HG02678 (cell line): ENCODE measurements around the gene SLC23A3.
A peak's percentile ranks its signal among the peaks of the same experiment; 100 is the strongest.

Experiments used
- ATAC-seq: cut with Tn5 transposase; IDR thresholded peaks from one replicate; pipeline ENCODE4 v1.9.1; 2021; ENCODE audit warnings: mild to moderate bottlenecking, moderate library complexity; ENCODE audit not compliant: unreplicated experiment

SLC23A3 gene

GRCh38 chr2:219155054-219155644, 14.7 kb downstream of the SLC23A3 start:
- ATAC-seq, result no peak

DNA sequence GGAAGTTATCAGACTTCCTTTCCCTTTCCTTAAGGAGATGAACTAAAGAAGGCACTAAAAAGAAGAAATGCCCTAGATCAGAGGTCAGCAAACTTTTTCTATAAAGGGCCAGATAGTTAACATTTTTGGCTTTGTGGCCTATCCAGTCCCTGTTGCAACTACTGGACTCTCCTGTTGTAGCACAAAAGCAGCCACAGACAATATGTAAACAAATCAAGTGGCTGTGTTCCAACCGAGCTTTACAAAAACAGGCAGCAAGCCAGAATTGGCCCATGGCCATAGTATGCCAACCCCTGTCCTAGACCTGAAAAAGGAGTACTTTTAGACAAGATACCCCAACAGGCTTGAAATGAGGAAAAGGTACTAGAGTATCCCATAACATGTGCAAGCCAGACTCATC, 20.2 kb downstream of the SLC23A3 start:
- no peak for ATAC-seq

DNA sequence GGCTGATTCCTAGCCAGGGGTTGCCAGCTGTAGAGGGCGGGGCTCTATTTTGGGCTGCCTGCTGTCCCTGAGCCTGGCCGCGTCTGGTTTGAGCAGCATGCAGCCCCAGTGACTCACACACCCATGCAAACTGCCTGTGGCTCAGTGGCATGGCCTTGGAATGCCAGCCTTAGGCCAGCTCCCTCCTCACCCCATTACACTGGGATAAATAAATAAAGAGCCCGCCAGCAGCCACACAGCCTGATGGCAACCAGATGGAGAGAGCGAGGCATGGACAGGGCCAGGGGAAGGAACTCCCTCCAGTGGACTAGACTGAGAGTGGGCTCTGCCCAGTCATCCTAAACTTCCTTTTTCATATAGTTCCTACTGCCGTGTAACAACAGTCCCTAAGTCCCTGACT, 27.5 kb downstream of the SLC23A3 start:
- ATAC-seq, result no peak

DNA sequence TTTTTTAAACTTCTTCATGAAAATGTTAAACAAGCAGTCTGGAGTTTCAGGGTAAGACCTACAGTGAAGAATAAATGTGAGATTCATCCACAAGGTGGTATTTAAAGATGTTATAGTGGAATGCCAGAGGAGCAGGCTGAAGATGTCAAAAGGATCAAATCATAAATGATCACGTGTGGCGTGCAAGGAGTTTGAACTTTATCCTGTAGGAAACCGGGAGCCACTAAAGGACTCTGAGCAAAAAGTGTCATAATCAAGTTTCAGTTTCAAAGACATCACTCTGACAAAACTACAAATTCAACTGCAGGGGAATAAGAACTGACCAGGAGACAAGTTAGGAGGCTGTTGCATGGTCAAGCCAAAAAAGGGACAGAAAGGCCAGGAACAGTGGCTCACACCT, 29.1 kb downstream of the SLC23A3 start:
- no peak for ATAC-seq

GRCh38 chr2:219133976-219134375, 35.9 kb downstream of the SLC23A3 start:
- no peak for ATAC-seq

- ATAC-seq, result no peak
Measured at GRCh38 chr2:219131744-219132143, 38.1 kb downstream of the SLC23A3 start.

GRCh38 chr2:219131327-219131726, 38.5 kb downstream of the SLC23A3 start:
- no peak for ATAC-seq

- ATAC-seq, result no peak
Measured at GRCh38 chr2:219129589-219129988, 40.2 kb downstream of the SLC23A3 start.

- no peak for ATAC-seq
Measured at GRCh38 chr2:219128396-219128795, 41.4 kb downstream of the SLC23A3 start.

- ATAC-seq, result no peak
Measured at GRCh38 chr2:219127037-219127635, 42.7 kb downstream of the SLC23A3 start.

- ATAC-seq, result no peak
Measured at GRCh38 chr2:219126555-219126954, 43.3 kb downstream of the SLC23A3 start.

- ATAC-seq, result no peak
Measured at GRCh38 chr2:219125886-219126270, 44.0 kb downstream of the SLC23A3 start.

- ATAC-seq, result no peak
Measured at GRCh38 chr2:219125225-219125885, 44.5 kb downstream of the SLC23A3 start.

- no peak for ATAC-seq
Measured at GRCh38 chr2:219124381-219125110, 45.3 kb downstream of the SLC23A3 start.

DNA sequence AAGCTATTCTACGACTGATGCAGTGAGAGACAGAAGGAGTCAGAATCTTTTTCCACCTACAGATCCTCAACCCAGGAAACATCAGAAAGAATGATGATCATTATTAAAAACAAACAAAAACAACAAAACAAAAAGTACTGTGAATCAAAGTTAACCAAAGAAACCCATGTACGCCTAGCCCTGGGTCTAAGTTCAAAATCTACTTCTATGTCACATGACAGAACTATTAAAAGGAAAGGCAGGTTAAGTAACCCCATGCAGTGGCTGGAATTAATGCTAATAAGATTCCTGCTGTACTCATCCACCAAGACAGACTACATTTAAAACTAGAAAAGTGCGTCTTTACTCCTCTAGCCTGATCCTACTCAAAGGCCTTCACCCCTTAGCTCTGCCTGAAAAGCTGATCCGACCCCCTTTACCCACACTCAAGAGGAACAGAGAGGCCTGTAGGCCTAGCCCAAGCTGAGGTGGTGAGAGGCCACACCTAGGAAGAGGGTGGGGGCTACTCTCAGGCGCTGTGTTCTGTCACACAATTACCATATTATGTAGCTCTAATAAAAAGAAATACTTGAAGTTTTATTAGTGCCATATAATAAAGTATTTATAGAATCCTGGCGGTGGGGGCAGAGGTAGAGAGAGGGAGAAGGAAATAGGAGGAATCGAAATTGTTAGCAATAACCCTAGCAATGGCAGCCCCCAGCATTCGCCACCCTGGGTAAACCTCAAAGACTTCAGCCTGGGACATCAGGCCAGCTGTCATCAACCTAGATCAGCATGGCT, 46.3 kb downstream of the SLC23A3 start:
- no peak for ATAC-seq

DNA sequence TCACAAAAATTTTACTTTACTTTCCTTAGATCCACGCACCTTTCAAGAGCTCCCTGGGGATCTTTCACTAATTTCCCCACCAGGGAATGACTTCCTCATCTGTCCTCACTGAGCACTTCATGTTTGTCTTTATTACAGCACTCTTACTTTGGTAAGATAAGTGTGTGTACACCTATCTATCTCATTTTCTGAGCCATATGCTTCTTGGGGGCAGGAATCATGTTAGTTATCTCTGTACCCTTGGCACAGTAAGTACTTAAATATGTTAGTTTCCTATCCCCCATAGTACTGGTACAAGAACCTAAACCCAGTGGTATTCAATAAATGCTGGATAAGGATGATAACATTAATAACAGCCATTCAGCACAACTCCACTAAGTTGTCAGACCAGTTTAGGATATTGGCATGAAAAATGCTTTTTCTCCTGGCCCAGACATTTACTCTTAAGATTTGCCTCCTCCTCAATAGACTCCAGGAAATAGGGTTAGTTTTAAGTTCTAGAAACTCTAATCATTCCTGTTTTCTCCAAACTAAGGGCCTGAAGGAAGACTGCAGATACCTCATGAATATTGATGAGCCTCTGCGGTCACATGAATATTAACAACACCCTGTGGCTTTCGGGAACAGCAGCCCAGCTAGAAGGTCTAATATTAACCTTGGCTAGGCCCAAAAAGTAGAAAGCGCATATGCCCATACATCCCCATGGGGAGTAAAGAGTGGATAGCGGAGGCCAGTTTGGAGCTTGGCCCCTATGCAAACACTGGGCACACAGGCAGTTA, 47.4 kb downstream of the SLC23A3 start:
- no peak for ATAC-seq

DNA sequence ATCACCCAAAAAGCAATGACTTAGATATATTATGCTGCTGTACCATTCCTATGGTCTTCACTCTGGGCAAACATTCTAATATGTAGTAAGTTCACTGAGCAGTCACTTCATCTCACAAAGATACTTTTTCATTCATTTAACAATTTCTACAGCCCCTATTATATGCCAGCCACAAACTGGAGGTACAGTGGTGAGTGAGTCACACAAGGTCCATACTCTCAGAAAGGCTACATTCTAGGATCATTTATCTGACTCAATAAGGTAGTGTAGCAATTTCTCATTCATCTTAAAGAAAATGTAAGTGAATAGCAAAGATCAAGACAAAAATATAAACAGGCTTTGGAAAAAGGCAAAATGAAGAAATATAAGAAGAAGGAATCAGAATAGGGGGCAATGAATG, 49.7 kb downstream of the SLC23A3 start:
- no peak for ATAC-seq

- ATAC-seq, result peak; percentile 43
Measured at GRCh38 chr2:219119422-219120043, 50.3 kb downstream of the SLC23A3 start.

- no peak for ATAC-seq
Measured at GRCh38 chr2:219118504-219118903, 51.3 kb downstream of the SLC23A3 start.
